Stimulated activated CD8-positive, alpha-beta memory T cell treated with anti-CD3 and anti-CD28 coated beads, Interleukin-12 subunit alpha, Interleukin-12 subunit beta, amount 100 ng/mL, for 4 hours (primary cell): ENCODE measurements around the gene KRT16.
"Not testable (repeated sequence)": the region's sequence is repeated elsewhere in the genome, so short reads cannot be mapped to it uniquely, and the experiment has no call there.

ENCODE experiments used
- DNase-seq: peaks from one replicate; pipeline ENCODE4 v3.0.0-alpha.2; 2020; ENCODE audit warnings: low read depth

KRT16 gene

GRCh38 chr17:41627316-41628072, 14.9 kb upstream of the KRT16 start:
- no peak for DNase-seq

GRCh38 chr17:41626914-41627295, 14.3 kb upstream of the KRT16 start:
- not testable (repeated sequence) for DNase-seq

GRCh38 chr17:41626028-41626913, 13.7 kb upstream of the KRT16 start:
- not testable (repeated sequence) for DNase-seq

- DNase-seq: no peak
These were observed 13.0 kb upstream of the KRT16 start for GRCh38 chr17:41625602-41626001.

- no peak for DNase-seq
These were observed 11.9 kb upstream of the KRT16 start, which contains the start of gene KRT17 for GRCh38 chr17:41624208-41625101. Gene KRT17 (minus strand): TSS chr17:41624575. CDS start chr17:41624509, 66 bp downstream.

GRCh38 chr17:41623184-41623861, 10.8 kb upstream of the KRT16 start:
- not testable (repeated sequence) for DNase-seq

- DNase-seq: not testable (repeated sequence)
These were observed 10.0 kb upstream of the KRT16 start for GRCh38 chr17:41622340-41623183.

GRCh38 chr17:41621916-41622315, 9.3 kb upstream of the KRT16 start:
- no peak for DNase-seq

GRCh38 chr17:41621435-41621817, 8.9 kb upstream of the KRT16 start:
- DNase-seq: not testable (repeated sequence)

GRCh38 chr17:41620583-41621434, 8.2 kb upstream of the KRT16 start:
- DNase-seq: no peak

- not testable (repeated sequence) for DNase-seq
These were observed 7.5 kb upstream of the KRT16 start for GRCh38 chr17:41619927-41620582.

GRCh38 chr17:41619036-41619926, 6.7 kb upstream of the KRT16 start:
- no peak for DNase-seq

- no peak for DNase-seq
These were observed 5.9 kb upstream of the KRT16 start for GRCh38 chr17:41618341-41619035.

- no peak for DNase-seq
These were observed 5.1 kb upstream of the KRT16 start for GRCh38 chr17:41617698-41618097.

- DNase-seq: no peak
These were observed 4.6 kb upstream of the KRT16 start for GRCh38 chr17:41617136-41617535.

GRCh38 chr17:41616486-41616885, 3.9 kb upstream of the KRT16 start:
- DNase-seq: not testable (repeated sequence)

GRCh38 chr17:41615454-41615853, 2.9 kb upstream of the KRT16 start:
- no peak for DNase-seq
